ENCODE results near the gene GPR84. TPM values are rescaled to one million over a fixed set of nuclear protein-coding genes. Genes with fewer than 3 reads are reported as not detected.

Gene GPR84
- 0.79 TPM for total RNA-seq

DNA sequence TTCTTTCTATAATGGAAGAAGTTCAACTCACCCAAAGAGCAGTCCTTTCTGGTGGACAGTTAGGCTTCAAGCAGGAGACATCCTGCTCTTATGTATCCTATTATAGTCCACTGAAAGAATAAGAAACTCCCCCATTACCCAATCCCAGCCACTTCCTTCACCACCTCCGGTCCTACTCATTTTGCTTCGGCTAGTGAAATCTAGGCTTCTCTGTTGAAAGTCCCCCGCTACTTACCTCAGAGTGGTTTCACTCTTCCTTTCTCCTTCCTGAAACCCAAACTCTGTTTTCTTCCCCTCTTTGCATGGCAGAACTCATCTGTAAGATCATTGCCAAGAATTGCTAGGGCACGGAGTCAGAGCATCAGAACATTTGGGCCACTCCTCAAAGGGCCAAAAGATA, at the start of gene GPR84:
GPR84 (minus strand) TSS at position 74 of the 400 bp plus-strand sequence. CDS start 635 bp downstream, outside the sequence.
- no peak for DNase-seq

DNA sequence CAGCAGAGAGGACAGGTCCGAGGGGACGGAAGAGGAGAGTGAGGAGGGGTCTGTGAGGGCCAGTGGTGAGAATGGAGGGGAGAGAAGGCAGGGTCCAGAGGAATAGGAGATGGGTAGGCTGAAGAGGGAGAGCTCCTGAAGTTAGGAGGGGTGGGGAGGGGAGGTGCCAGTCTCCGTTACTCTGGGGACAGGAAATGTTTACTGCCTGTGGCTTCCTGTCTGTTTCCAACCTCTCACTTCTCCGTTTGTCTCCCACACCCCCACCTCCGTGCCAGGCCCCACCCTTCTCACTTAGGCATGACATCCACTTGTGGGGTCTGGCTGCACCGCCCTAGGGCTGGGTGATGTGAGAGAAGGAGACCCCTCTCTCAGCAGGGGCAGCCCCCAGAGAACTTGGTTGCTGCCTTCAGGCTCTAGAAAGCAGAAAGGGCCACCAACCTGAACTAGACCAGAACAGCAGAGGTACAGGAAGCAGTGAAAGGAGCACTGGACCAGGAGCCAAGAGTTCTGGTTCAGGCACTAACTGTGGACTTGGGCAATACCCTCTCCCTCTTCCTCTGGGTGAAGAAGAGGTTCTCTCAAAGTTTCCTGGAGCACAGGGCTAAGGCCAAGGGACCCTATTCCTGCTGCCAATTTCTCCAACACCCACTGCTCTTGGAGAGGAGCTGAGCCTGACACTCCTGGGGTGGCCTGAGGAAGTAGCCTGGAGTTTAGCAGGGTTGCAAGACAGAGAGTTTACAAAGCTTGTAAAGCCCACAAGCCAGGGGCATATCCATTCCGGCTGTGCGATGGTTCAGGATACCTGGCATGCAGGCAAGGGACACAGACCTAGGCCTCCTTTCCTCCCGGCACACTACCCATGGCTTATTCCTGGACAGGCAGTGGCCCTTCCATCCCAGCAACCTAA, 49.3 kb upstream of the GPR84 start:
- no peak for DNase-seq

DNA sequence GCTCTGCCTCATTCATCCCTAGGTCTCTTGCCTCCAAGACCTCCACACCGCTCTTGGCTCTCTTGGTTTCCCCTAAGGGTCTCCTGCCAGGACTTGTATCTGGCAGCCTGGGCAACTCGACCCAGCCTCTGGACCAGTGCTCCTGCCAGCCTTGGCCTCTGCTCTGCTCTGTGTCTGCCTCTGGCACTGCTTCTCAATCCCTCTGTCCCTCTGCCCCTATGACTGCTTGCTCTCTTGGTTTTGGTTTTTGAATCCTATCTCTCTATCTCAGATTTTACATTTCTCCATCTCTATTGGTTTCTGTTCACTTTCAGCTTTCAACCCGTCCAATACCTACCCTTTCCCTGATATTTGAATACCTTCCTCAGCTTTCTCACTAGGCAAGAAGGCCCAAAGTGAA, 48.5 kb upstream of the GPR84 start:
- no peak for DNase-seq

DNA sequence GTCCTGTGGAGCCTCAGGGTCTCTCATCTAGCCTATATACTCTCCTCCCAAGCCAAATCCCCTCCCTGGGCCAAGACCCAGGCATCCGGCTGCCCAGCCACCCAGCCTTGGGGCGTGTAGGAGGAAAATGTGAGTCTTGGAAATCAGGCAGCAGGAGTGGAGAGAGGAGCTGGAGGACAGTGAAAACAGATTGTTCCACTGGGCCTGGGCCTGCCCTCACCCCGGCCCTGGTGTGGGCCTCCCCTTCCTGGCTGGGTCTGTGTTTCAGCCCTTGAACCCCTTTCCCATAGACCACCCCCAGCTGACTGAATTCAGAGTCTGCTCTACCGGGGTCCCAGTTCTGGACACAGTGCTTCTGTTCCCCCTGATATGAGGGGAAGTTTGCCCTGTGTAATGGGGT, 48.1 kb upstream of the GPR84 start:
- DNase-seq = no peak

DNA sequence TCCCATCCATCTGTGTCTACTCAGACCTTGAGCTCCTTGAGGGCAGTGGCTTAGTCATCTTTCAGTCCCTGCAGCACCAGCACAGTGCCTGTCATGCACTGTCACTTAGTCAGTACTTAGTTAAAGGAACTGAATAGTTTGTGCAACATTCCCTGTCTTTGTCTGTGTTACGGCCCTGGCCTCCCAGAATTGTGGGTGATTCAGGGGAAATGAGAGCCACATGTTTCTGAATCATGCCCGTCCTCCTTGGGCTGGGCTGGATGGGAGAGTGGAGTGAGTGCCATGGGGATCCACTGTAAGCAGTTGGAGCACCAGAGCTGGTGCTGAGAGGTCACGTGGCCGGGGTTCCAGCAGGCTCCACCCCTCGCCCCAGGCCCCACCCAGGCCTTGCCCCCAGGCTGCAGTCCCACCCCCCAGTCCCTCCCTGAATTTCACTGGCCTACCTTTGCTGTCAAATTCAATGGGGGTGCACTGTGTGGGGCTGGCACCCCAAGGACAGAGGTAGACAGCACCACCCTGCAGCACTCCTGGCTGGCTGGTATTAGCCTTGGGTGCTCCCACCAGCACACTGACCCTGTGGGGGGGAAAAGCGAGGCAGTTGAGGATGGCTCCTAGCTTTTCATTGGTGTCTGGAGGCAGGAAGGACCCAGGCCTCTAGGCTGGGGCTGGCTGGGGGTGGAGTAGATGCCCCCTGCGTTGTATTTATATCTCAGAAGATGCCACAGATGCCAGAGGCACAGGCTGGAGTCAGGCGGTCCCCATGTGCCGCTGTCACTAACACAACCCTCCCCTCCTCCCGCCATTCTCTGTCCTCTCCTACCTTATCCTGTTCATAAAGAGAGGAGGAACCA, 47.3 kb upstream of the GPR84 start:
- DNase-seq = peak; percentile 34

DNA sequence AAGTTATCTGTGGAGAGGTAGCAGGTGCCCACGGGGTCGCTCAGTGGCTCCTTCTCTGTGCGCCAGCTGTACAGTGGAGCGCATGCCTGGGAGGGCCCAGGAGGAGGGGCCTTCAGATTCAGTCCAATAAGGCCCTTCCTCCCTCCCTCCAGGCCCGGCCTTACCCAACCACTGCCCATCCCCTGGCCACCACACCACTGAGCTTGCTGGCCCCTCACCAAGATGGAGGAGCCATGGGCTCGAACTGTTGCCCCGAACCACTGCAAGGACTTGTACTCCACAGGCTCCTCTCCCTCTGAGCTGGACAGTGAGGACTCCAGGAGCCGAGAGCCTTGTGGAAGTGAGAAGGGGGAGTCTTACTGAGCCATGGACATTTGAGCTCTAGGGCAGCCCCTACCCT, 45.0 kb upstream of the GPR84 start:
- no peak for DNase-seq

DNA sequence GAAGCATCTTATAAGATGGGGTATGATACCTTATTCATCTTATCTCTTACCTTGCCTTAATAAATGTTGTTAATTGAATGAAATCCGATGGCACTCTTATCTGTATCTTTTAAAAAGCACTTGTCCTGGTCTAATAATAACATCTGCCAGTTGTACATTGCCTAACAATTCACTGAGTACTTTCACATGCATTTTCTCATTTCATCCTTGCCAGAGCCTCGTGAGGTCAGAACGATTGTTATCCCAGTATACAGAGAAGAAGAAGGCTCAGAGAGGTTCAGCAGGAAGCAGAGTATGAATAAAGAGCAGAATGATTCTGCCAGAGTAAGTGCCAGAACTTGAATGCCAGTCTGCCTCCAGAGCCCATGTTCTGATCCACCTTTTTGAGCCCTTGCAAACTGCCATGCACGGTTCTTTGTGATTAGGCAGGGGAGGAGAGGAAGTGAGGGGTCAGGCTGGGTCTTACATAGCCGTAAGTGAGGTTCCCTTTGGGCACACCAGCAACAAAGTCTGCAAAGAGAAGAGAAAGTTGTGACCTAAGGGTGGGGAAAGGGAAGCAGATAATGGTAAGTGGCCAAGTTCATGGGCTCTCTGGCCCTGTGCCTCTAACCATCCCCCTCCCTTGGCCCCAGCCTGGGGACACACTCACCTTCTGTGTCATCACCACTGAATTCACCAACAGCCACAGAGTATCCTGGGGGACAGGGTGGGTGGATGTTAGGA, 43.1 kb upstream of the GPR84 start:
- no peak for DNase-seq

DNA sequence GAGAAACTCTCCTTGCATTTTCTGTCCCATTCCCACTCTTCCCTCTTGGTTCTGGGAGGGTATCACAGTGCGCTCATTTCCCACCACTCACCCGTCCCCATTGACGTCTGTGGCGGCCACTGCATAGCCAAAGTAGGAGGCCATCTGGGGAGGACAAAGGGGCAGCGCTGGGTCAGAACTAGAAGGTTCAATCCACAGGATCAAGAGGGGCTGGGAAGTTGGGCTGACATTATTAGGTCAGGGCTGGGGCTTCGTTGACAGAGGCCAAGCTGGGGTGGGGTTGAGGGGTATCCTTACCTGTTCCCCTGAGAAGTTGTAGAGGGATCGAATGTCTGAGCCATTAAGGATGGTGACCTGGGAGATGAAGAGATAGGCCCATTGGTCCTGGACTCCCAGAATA, 41.3 kb upstream of the GPR84 start:
- no peak for DNase-seq

DNA sequence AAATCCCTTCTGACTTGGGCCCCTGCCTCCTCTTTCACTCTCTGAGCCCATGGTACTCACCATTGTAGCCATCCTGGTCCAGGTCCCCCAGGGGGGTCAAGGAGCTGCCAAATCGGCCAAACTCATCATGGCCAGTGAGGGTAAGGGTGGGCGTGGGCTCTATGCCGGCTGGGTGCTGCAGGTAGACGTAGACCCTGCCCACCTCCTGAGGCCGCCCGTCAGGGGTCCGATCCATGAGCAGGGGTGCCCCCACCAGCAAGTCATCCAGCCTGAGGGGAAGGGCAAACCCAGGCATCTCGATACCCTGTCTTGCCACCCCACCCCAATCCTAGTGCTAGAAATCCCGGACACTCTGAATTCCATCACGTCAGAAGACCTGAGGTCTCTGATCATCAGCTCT, 40.8 kb upstream of the GPR84 start:
- DNase-seq = no peak

DNA sequence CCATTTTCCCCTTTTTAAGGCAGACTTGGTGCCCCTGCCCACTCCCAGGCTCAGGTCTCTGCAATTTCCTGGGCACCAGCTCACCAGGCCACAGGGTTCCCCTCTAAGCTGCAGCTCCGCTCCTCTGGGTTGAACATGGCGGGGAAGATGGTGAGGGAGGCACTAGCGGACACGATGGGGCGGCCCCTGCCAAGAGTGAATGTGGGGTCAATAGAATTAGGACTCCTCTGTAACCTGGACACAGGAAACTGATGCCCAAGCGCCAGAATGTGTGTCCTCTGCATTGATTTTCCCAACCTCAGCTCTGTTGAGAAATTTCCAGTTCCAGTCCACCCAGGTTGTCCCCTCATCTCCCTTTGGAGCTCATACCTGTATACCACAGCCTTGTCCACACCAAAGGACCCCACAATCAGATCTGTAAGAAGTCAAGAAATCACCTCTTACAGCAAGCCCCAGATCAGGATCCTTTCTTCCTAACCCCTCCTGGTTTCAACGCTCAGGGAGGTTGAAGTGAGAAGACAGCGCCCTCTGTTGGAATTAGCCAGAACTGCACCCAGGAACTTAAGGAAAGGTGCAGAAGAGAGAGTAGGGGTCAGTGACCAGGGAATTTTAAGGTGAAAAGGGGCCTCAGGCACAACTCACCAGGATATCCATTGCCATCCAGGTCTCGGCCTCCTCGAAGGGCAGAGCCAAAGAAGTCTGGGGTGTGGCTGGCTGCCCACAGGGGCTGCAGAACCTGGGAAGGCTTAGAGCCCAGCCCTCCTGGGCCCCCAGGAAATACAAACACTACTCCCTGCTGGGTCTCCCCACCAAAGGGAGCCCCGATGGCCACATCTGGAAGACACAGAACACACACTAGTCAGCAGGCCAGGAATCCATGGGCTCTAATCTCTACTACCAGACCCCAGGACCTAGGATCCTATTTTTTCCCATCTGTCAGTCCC, 40.0 kb upstream of the GPR84 start:
- no peak for DNase-seq

DNA sequence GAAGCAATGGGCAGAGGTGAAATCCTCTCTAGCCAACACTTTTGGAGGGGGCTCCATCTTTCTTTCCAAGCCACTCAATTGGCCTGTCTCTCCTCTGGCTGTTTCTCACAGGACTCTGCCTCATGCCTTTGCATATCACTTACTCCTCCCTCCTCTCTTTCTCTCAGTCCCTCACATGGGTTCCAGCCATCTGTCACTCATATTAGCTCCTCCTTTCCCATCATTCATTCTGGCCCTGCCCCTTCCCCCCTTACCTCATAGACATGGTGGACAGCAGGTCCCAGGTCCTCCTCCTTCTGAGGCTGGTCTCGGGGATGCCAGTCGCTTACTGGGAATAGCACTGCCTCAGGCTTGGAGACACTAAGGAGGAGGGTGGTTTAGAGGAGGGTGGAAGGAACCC, 36.8 kb upstream of the GPR84 start:
- DNase-seq = no peak

DNA sequence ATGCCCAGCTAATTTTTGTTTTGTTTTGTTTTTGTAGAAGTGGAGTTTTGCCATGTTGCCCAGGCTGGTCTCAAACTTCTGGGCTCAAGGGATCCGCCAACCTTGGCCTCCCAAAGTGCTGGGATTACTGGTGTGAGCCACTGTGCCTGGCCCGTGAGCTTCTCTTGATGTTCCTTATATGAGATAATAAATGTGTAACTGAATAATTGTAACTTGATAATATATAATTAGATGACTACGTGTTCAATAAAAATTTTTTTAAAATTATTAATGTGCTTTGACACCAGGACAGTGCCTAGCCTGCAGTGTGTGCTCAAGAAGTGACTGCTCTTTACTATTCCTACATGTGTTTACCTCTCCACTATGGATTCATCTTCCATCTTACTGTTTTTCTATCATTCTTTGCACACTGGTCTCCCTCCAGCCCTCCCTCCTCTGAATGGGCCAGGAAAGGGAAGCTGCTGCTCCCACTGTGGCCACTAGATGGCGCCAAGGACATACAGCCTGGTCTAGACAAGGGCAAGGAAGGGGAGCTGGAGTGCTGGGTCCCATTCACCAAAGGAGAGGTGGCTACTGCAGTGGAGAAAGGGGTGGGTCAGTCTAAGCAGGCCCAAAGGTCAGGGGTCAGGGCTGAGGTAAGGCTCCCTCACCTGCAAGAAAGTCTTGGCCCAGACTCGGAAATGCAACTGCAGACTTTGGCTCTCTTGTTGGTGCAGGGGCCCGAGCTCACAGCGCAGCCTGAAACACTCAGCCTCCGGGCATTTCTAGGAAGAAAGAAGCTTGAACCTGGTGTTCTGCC, 34.9 kb upstream of the GPR84 start:
- peak; percentile 75 for DNase-seq

DNA sequence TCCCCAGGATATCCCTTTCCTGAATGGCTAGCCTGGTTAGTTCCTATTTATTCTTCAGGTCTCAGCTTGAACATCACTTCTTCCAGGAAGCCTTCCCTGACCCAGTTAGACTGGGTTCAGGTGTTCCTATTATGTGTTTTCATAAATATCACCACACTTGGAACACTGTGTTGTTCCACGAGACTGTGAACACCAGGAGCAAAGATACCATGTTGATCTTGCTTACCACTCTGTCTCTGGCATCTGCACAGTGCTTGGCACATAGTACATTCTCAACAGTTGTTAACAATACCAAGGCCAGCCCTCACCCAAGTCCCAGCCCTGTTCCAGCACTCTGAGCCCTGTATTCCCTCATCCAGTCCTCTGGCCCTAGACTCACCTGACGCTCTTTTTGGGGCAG, 33.9 kb upstream of the GPR84 start:
- DNase-seq = no peak

DNA sequence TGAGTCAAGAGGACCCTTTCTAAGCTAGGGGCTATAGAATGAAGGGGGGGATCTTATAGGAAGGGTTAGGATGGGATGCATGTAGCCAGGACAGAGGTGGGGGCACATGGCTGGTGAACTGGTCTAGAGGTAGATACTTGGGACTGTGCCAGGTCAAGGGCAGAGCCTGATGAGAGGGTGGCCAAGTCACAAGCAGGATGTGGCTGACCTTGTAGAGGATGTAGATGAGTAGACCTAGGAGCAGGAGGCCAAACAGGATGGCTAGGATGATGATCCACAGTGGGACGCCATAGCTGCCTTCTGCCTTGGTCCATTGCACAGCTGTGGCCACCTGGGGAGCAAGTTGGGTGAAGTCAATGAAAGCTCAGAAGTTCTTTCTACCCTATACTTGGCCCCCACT, 32.9 kb upstream of the GPR84 start:
- DNase-seq = no peak

DNA sequence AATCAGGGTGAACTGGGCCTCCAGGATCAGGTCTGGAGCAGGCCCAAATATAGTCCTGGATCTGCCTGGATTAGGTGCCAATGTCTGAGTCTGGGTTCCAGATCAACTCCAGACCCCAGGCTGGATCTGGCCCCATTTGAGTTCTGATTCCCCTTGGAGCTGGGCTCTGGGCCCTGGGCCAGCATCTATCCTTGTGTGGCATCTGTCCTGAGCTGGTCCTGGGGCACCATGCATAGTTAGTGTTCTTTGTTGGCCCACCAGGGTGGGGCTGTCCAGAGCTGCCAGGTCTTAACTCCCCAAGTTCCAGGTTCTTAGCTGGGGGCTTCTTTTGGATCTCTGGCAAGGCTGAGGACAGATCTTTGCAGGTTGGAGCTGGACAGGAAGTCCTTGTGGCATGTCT, 31.3 kb upstream of the GPR84 start:
- DNase-seq = no peak

DNA sequence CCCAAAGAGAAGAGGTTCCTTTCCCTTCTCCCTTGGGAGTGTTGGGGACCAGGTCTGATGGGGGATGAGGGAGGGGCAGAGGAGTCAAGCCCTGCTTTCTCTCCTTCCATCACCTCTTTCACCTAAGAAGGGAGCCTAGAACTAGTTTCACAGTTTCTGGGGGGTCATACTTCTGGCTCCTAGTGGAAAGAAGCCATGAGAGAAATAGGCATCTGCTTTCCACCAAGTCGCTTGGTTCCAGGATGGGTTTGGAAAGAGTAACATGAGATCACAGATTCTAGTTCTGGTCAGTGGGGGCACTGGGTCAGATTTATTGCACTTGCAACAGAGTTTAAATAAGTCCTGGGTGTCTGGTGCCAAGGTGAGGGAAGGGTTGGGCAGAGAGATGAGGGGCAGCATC, 30.7 kb upstream of the GPR84 start:
- no peak for DNase-seq

DNA sequence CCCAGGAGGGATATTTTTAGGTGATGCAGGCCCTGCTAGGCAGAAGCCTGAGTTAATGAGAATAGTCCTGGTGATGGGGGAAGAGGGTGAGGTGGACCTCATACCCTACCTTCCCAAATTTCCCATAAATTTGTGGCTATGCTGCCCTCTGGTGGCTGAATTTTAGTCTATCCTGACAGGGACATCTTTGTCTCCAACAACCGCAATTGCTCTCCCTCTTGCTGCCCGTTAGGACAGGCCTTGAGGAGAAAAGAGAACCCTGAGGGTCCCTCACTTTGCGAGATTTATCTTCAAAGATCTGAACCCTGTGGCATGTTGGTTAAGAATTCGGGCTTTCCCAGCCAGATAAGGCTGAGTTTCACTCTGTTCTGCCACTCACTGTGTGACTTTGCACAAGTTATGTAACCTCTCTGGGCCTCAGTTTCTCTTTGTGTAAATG, 30.0 kb upstream of the GPR84 start:
- peak; percentile 14 for DNase-seq

DNA sequence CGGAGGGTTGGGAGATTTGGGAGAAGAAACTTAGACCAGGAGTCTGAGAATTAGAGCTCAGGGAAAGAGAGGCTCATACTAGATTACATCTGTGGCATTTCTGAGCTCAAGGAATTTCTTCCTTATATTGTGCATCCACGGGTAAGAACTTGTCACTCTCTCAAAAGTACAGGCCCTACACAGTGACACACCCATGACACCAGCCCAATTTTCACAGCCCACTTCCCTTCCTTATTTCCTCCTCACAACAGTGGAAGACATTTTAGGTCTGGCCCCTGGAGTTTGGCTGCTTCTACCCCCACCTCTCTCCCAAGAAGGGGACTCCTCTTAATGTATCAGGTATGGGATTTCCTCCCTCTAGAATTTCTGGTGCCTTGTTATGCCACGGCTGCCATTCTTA, 29.5 kb upstream of the GPR84 start:
- no peak for DNase-seq

DNA sequence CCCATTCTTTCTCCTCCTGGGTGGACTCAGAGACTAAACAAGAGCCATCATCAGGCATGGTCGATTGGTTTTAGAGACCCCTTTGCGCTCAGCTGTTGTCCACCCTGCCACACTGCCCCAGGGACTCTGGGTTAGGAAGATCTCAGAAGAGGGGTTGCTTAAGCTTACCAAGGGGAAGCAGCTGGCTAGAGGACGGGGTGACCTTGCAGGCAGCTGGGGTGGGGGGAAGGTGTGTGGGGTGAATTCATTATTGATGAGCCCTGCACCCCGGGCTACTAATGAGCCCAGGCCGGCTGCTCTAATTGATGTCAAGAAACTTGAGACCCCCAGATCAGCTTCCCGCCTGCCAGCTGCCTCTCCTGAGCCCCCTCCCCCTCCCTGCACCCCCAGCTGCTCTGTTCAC, 28.9 kb upstream of the GPR84 start:
- DNase-seq = no peak

DNA sequence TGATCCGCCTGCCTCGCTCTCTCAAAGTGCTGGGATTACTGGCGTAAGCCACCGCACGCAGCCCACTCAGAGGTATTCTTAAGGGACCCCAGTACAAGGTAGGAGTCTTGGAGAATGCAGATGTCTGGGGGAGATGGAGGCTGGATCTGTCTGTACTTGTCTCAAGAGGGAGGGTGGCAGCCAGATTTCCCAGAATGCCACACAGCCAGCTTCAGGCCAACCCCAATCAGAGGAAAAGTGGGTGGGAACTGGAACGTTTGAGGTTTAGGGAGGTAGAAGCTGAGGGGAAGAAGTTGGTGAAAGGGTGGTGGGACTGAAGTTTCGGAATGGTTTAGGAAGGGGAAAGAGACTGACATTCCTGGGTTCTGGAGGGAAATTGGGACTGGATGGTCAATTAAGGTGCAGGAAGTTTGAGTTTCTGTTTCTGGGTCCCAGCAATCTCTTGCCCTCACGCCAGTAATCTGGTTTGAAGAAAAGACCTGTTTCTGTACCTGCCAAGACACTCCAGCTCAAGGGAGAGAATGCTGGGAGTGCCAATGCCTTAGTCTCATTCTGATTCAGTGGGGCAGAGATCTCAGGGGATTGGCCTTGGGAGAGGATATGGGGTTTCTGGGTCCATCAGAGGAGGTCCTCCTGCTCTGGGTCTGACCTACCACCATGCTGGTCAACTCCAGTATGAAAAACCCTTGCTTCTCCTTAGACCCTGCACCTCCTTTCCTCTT, 28.4 kb upstream of the GPR84 start:
- no peak for DNase-seq
